ENCODE measurements around the gene PON2. TPM values are rescaled to one million over a fixed set of nuclear protein-coding genes. Genes with fewer than 3 reads are reported as not detected.

PON2 gene
- total and polyA plus RNA-seq, 10 donors = 7.6 to 56.8 (median 32.7) TPM

DNA sequence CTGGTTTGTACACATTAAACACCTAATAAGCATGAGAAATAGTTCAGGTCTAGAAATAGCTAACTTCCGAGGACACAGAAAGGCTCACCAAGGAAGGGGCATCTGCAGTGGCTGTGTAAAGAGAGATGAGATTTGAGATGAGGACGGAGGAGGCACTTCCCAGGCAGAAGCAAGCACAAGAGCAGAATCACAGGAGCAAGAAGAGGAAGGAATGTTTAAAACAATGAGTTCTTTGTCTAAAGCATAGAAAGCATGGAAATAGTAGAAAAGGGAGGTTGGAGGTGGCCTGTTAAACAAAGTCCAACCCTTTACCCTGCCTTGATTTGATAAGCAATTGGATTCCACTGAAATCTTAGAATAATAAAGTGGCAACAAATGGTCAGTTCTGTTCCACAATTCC lies 27.1 kb downstream of the PON2 start:
- H3K36me3 ChIP-seq = peaks cover 0 to 48% (median 2%) of the 10 kb centered on the region in 6 donors
- DNase-seq = no peak
- H3K4me3 ChIP-seq = no peak overlapping the region
- intact Hi-C loops (cut with DNase I; ENCODE audit: low total_unique reads) = no loop called here
- 67 to 90% (median 81%) methylated on average over 2 of the region's 2 CpGs for WGBS, 5 donors
- no peaks in the 10 kb centered on the region for H3K9me3 ChIP-seq
- no peaks in the 10 kb centered on the region for H3K27me3 ChIP-seq (replicated peaks in 1 of 7)
- H3K4me1 ChIP-seq = no peaks in the 10 kb centered on the region
- no peak for TF ChIP-seq POLR2AphosphoS5 (IDR thresholded peaks at IDR 0.05)
- no peak for TF ChIP-seq POLR2A (IDR thresholded peaks at IDR 0.05)
- TF ChIP-seq, protein P1, sequence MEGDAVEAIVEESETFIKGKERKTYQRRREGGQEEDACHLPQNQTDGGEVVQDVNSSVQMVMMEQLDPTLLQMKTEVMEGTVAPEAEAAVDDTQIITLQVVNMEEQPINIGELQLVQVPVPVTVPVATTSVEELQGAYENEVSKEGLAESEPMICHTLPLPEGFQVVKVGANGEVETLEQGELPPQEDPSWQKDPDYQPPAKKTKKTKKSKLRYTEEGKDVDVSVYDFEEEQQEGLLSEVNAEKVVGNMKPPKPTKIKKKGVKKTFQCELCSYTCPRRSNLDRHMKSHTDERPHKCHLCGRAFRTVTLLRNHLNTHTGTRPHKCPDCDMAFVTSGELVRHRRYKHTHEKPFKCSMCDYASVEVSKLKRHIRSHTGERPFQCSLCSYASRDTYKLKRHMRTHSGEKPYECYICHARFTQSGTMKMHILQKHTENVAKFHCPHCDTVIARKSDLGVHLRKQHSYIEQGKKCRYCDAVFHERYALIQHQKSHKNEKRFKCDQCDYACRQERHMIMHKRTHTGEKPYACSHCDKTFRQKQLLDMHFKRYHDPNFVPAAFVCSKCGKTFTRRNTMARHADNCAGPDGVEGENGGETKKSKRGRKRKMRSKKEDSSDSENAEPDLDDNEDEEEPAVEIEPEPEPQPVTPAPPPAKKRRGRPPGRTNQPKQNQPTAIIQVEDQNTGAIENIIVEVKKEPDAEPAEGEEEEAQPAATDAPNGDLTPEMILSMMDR (IDR thresholded peaks at IDR 0.05 in 8 of 11, conservative IDR thresholded peaks at IDR 0.05 in 3 of 11) = no peak
- H3K27ac ChIP-seq = no peak overlapping the region

DNA sequence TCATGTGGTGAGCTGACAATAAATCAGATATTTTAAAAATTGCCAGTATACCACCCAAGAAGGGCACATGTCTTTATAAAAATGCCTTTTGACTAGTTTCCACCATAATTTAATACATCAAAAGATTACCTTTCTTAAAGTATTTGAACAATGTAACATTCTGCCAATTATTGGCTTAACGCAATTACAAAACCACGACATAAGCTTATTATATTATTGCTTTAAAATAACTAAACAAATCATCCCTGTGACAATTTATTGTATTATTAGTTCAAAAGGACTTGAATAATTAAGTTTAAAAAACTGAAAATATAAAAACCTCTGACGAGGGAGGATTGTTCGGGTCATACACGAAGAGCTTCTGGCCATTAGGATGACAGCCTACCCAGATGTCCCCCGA lies 29.0 kb downstream of the PON2 start:
- DNase-seq = no peak
- no peaks in the 10 kb centered on the region for H3K9me3 ChIP-seq
- H3K4me1 ChIP-seq = no peaks in the 10 kb centered on the region
- intact Hi-C loops (cut with DNase I; ENCODE audit: low total_unique reads) = no loop called here
- TF ChIP-seq POLR2A (IDR thresholded peaks at IDR 0.05) (no peak), POLR2AphosphoS5 (IDR thresholded peaks at IDR 0.05) (no peak)
- TF ChIP-seq, protein P1 (IDR thresholded peaks at IDR 0.05 in 8 of 11, conservative IDR thresholded peaks at IDR 0.05 in 3 of 11) = no peak
- no peak overlapping the region for H3K27ac ChIP-seq
- no peak overlapping the region for H3K4me3 ChIP-seq
- WGBS, 5 donors = 92 to 98% (median 95%) methylated on average over 6 of the region's 6 CpGs
- H3K36me3 ChIP-seq = peaks cover 0 to 34% (median 2%) of the 10 kb centered on the region in 6 donors
- H3K27me3 ChIP-seq (replicated peaks in 1 of 7) = no peaks in the 10 kb centered on the region

DNA sequence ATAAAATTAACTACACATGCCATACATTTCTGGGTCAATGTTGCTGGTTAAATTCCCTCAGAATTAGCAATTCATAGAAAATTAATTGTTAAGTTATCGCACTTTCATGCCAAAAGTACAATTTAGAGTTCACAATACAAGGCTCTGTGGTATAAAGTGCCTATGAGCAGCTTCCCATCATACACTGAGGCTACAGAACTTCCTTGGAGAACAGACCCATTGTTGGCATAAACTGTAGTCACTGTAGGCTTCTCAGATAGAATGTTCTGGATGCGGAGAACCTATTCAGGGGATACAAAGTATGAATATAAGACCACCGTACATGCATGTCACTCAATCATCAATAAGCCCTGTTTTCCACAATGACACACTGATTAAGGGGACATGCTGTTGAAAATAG lies 29.6 kb downstream of the PON2 start:
- 94 to 99% (median 95%) methylated on average over 3 of the region's 3 CpGs for WGBS, 5 donors

DNA sequence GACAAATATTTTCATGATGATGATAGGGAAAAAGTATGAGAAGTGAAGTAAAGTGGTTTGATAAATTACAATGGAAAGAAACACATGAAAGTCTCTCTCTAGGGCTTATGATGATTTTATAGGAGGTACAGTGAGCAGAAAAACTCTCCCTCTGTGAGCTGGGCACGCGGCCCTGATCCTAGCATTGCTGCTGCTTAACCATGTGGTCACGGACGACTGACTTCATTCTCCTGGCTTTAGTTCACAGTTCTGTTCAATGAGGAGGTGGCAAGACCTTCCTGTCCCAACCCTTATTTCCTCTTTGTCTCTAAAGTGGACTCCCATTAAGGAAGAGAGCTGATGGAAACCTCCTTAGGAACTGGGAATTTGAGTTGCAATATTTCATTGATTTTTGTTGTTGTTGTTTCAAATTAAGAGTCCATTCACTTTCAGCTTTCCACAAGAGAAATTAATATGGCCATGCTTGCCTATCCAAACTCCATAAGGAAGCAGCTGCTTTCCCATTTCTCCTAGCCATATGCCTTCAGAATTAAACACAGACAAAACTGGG lies 30.4 kb downstream of the PON2 start:
- intact Hi-C loops (cut with DNase I; ENCODE audit: low total_unique reads) = no loop called here
- Histone ChIP-seq H3K36me3 (peaks cover 0 to 22% (median 0%) of the 10 kb centered on the region in 6 donors), H3K27me3 (replicated peaks in 1 of 7) (no peaks in the 10 kb centered on the region), H3K4me3 (no peak overlapping the region), H3K27ac (no peak overlapping the region), H3K9me3 (no peaks in the 10 kb centered on the region), H3K4me1 (no peaks in the 10 kb centered on the region)
- DNase-seq = no peak
- WGBS, 5 donors = 63 to 73% (median 66%) methylated on average over 4 of the region's 4 CpGs
- TF ChIP-seq, protein P1 (IDR thresholded peaks at IDR 0.05 in 8 of 11, conservative IDR thresholded peaks at IDR 0.05 in 3 of 11) = no peak
- TF ChIP-seq POLR2AphosphoS5 (IDR thresholded peaks at IDR 0.05) (no peak), POLR2A (IDR thresholded peaks at IDR 0.05) (no peak)

More for the DNA sequence above, 29.6 kb downstream of the PON2 start:
- Histone ChIP-seq H3K4me3 (no peak overlapping the region), H3K4me1 (no peaks in the 10 kb centered on the region), H3K27me3 (replicated peaks in 1 of 7) (no peaks in the 10 kb centered on the region), H3K9me3 (no peaks in the 10 kb centered on the region), H3K36me3 (peaks cover 0 to 28% (median 2%) of the 10 kb centered on the region in 6 donors), H3K27ac (no peak overlapping the region)
- DNase-seq = no peak
- no peak for TF ChIP-seq POLR2A (IDR thresholded peaks at IDR 0.05)
- TF ChIP-seq, protein P1 (IDR thresholded peaks at IDR 0.05 in 8 of 11, conservative IDR thresholded peaks at IDR 0.05 in 3 of 11) = no peak
- no peak for TF ChIP-seq POLR2AphosphoS5 (IDR thresholded peaks at IDR 0.05)
- intact Hi-C loops (cut with DNase I; ENCODE audit: low total_unique reads) = no loop called here

Data from spleen (tissue), 11 donors.